LNCAP (cell line): ENCODE data around the gene MLXIP.

Experiments
- TF ChIP-seq, protein P1 (sequence below): fragments of 450-650 bp; IDR thresholded peaks from 2 replicates; pipeline ENCODE4 v1.5.1; 2017; ENCODE audit warnings: mild to moderate bottlenecking

MLXIP gene

DNA sequence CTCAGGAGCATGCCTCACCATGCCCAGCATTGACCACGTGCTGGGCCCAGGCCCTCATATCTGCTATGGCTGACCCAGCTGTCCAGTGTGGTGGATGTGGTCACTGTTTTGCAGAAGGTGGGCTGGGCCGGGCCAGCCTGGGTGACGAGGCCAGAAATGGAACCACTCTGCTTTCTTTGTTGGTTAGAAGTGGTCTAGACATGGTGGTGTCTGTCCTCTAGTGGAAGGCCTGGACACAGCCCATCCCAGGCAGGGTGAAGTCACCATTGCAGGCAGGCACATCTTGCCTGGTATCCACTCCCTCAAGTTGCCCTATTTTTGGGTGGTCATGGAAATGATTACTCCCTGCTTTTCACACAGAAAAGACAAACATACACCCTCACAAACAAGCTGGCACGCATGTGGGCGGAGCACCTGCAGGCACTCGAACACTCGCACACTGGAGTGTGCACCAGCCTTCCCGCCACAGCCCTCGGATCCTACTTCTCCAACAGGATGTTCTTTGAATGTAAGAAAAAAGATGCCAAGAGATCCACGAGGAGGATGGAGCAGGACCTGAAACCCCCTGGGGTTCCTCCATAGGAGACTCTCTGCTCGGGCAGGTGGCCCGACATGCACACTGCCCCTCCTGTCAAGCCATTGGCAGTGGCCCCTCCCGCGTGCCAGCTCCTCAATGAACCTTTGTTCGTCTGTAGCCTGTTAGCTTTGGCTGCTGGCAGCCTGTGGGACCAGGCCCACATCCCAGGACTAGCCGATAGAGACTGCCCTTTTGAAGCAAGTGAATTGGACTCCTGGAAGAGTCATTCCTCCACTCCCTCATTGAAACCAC is 38.4 kb downstream of the MLXIP start:
- TF ChIP-seq, protein P1, sequence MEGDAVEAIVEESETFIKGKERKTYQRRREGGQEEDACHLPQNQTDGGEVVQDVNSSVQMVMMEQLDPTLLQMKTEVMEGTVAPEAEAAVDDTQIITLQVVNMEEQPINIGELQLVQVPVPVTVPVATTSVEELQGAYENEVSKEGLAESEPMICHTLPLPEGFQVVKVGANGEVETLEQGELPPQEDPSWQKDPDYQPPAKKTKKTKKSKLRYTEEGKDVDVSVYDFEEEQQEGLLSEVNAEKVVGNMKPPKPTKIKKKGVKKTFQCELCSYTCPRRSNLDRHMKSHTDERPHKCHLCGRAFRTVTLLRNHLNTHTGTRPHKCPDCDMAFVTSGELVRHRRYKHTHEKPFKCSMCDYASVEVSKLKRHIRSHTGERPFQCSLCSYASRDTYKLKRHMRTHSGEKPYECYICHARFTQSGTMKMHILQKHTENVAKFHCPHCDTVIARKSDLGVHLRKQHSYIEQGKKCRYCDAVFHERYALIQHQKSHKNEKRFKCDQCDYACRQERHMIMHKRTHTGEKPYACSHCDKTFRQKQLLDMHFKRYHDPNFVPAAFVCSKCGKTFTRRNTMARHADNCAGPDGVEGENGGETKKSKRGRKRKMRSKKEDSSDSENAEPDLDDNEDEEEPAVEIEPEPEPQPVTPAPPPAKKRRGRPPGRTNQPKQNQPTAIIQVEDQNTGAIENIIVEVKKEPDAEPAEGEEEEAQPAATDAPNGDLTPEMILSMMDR: no peak

DNA sequence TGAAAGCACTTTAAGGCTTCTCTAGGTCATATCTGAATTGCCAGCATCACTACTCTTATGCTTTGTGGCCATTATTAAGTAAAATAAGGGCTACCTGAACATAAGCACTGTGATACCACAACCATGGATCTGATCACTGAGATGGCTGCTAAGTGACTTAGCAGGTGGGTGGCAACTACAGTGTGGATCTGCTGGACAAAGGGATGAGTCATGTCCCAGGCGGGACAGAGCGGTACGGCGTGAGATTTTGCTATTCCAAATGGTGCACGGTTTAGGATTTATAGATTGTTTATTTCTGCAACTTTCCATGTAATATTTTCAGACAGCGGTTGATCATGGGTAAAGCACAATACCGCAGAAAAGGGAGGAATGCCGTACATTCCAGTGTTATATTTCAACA is 39.4 kb downstream of the MLXIP start:
- TF ChIP-seq, protein P1: no peak

DNA sequence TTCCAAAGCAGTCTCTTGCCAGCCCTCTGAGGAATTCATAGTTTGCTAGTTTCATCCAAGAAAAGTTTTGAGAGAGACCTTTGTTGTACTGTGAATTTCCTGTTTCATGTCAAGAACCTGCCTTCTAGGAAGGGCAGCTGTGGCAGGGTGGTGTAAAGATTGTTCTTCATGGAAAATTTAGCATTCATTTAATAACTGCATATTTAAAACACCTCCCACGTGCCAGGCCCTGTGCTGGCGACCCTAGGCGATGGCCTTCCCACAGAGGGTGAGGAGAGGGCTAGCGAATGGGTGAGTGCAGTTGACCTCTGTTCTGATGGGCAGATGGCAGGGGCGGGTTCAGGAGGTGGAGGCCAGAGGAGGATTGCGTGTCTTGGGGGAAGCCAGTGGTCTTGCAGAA is 43.2 kb downstream of the MLXIP start:
- TF ChIP-seq, protein P1: no peak

DNA sequence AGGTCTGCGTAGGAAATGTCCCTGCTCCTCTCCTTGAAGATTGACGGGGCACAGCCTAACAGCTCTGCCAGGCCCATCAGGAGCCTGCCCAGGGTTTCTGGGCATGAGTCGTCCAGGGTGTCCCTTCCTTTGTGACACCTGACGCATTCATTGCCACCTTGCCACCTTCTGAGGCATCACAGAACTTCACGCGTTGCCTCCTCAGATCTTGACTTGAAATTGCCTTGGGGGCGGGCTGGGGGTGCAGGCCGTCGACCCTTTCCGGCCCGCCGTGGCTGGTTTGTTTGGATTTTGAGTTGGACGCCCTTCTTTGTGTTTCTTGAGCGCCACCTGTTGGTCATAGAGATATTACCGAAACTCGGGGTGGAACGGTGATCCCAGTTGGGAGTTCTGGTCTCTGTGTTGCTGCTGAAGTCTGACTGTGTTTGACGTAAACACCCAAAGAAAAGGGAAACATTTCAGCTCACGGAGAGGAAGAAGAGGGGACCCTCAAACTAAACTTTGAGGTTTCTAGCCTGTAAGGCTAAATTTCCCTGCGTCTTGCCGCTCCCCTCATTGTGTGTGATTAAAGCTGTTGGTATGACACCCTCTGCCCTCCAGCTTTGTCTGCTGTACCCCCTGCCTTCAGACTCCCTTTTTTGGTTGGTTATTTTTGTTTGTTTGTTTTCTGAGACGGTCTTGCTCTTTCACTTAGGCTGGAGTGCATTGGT is 44.6 kb downstream of the MLXIP start:
- TF ChIP-seq, protein P1: peak; percentile 76

DNA sequence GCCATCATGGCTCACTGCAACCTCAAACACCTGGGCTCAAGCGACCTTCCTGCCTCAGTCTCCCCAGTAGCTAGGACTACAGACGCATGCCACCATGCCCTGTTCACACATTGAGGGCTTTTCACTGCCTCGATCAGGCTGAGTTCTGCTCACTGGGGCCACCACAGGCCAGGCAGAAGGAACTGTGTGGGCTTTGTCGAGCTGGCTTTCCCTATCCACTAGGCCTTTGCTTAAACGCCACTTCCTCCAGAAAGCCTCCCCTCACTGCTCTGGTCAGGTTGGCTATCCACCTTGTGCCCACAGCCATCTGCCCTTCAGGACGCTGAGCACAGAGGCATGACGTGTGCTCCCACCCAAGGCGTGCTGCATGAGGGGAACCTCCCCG is 45.2 kb downstream of the MLXIP start:
- TF ChIP-seq, protein P1: no peak

DNA sequence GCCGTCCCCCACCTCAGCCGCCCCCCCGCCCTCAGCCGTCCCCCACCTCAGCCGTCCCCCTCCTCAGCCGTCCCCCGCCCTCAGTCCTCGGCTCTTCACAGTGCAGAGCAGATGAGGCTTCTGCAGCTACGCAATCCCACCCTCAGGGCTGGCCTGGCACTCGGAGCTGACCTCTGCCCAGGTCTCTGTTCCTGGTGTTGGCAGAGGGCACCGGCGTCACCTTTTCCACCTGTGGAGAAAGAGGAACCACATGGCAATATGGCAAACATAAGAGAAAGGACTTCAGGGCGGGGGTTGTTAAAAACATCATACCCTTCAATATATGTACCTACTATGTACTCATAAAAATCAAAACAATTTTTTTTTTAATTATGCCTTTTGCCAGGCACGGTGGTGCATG is 45.8 kb downstream of the MLXIP start:
- TF ChIP-seq, protein P1: no peak

DNA sequence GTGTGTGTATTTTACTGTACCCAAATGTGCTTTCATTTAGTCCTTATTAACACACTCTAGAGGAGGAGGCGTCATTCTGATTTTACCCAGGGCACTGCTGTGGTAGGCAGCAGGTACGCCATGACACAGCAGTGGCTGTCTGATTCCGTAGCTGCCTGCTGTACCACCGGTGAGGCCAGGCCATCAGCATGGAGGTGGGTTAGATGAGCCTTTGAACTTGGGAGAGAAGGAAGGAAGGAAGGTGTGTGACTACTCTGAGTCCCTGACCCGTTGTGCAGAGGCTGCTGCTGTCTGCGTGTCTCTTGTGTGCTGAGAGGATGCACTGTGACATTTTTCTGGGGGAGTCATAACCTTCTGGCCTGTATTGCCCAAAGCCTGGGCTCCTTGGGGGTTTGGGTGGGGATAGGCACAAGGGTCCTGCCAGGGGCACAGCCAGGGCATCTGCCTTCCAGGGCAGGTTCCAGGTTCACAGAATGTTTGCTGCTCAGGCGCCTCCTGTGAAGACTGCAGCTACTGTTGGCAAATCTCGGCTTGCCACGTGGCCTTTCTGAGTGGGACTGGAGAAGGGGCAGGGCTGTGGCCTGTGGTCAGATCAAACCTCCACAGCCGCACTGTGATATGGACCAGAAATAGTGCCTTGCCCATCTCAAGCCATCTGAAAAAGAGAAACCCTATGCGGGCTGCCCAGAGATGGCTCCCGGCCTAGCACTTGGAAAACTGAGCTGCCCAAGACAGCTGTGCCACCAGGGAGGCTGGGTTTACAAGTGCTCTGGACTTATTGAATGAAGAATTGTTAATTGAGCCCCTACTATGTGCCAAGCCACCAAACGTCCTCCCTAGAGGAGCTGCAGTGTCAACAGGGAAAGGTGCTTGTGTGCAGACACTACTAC is 47.1 kb downstream of the MLXIP start:
- TF ChIP-seq, protein P1: no peak
